Osteoblast (primary cell): Measurements from ENCODE around the gene NXN. TPM values are rescaled to one million over a fixed set of nuclear protein-coding genes. Genes with fewer than 3 reads are reported as not detected.
"Not testable (repeated sequence)": the region's sequence is repeated elsewhere in the genome, so short reads cannot be mapped to it uniquely, and the experiment has no call there.

Experiments used
- DNase-seq: peaks from one replicate; pipeline ENCODE4 v3.0.0; 2011; ENCODE audit warnings: low spot score, mixed read lengths; ENCODE audit not compliant: insufficient read length; ENCODE audit errors: missing footprints
- H2AFZ ChIP-seq: 2 replicates; pipeline ENCODE4 v1.6.0; 2011; ENCODE audit warnings: mild to moderate bottlenecking, low read length
- H3K27ac ChIP-seq: 2 replicates; pipeline ENCODE4 v1.5.1; 2011; ENCODE audit warnings: mild to moderate bottlenecking, low read depth, low read length, moderate library complexity
- H3K27me3 ChIP-seq: 2 replicates; pipeline ENCODE4 v1.6.0; 2012; ENCODE audit warnings: mild to moderate bottlenecking, control low read depth, inconsistent platforms, low read length, moderate library complexity; ENCODE audit not compliant: insufficient read depth
- H3K36me3 ChIP-seq: 2 replicates; pipeline ENCODE4 v1.5.1; 2011; ENCODE audit warnings: mild to moderate bottlenecking, low read length, control low read depth, moderate library complexity; ENCODE audit not compliant: insufficient read depth
- H3K4me1 ChIP-seq: 2 replicates; pipeline ENCODE4 v1.5.1; 2011; ENCODE audit warnings: mild to moderate bottlenecking, low read length, control low read depth, moderate library complexity; ENCODE audit not compliant: insufficient read depth
- H3K4me2 ChIP-seq: 2 replicates; pipeline ENCODE4 v1.6.0; 2011; ENCODE audit warnings: mild to moderate bottlenecking, low read length; ENCODE audit not compliant: insufficient read depth
- H3K4me3 ChIP-seq: fragments of 200-600 bp; sonication (generic); 3 replicates; pipeline ENCODE4 v1.5.1; 2012; ENCODE audit warnings: mild to moderate bottlenecking, low read length, inconsistent platforms; ENCODE audit not compliant: insufficient read depth
- H3K79me2 ChIP-seq: 2 replicates; pipeline ENCODE4 v1.6.0; 2012; ENCODE audit warnings: mild to moderate bottlenecking, low read length, control low read depth, inconsistent platforms; ENCODE audit not compliant: insufficient read depth
- H3K9me3 ChIP-seq: 2 replicates; pipeline ENCODE4 v1.5.1; 2011; ENCODE audit warnings: low read depth, low read length, control low read depth
- H4K20me1 ChIP-seq: 2 replicates; pipeline ENCODE4 v1.6.0; 2012; ENCODE audit warnings: mild to moderate bottlenecking, low read length, control low read depth; ENCODE audit not compliant: insufficient read depth
- total RNA-seq: library from RNA; depleted of rRNA; stranded (reverse); fragments of >200 nt; gene quantifications from 2 replicates; pipeline ENCODE4 v1.2.3, GENCODE V29; 2012
- TF ChIP-seq, protein P1 (sequence below): IDR thresholded peaks from 2 replicates; pipeline ENCODE4 v1.5.1; 2011; ENCODE audit warnings: mild to moderate bottlenecking, low read depth, low read length, moderate library complexity; ENCODE audit errors: extremely low read depth

Gene NXN
- total RNA-seq, 1 donor: 68.8 TPM

DNA sequence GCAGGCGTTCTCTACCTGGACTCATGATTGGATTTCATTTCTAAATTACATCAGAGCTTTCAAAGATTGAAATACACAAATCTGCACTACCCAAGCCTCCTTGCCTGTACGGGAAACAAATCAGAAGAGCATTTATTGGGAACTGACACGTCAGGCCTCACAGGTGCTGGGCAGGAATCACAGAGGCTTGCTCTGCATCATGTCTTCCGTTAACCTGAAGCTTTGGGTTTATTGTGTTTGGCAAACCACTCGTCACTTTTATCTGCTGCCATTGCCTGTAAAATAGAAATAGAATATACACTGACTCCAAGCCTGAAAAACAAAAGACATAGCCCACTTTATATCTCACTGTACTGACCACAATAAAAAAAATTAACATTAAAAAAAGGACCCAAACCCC, 219.6 kb downstream of the NXN start:
- no peaks in the 10 kb centered on the region for H3K4me1 ChIP-seq
- H3K27me3 ChIP-seq: no peaks in the 10 kb centered on the region
- H4K20me1 ChIP-seq: no peaks in the 10 kb centered on the region
- H2AFZ ChIP-seq: no peak overlapping the region
- DNase-seq: no peak
- H3K4me2 ChIP-seq: no peak overlapping the region
- peaks cover 42% of the 10 kb centered on the region for H3K36me3 ChIP-seq
- no peaks in the 10 kb centered on the region for H3K79me2 ChIP-seq
- no peaks in the 10 kb centered on the region for H3K9me3 ChIP-seq
- TF ChIP-seq, protein P1, sequence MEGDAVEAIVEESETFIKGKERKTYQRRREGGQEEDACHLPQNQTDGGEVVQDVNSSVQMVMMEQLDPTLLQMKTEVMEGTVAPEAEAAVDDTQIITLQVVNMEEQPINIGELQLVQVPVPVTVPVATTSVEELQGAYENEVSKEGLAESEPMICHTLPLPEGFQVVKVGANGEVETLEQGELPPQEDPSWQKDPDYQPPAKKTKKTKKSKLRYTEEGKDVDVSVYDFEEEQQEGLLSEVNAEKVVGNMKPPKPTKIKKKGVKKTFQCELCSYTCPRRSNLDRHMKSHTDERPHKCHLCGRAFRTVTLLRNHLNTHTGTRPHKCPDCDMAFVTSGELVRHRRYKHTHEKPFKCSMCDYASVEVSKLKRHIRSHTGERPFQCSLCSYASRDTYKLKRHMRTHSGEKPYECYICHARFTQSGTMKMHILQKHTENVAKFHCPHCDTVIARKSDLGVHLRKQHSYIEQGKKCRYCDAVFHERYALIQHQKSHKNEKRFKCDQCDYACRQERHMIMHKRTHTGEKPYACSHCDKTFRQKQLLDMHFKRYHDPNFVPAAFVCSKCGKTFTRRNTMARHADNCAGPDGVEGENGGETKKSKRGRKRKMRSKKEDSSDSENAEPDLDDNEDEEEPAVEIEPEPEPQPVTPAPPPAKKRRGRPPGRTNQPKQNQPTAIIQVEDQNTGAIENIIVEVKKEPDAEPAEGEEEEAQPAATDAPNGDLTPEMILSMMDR: no peak
- H3K4me3 ChIP-seq: no peak overlapping the region
- no peak overlapping the region for H3K27ac ChIP-seq

GRCh38 chr17:756010-756567, 223.5 kb downstream of the NXN start:
- not testable (repeated sequence) for H3K4me2 ChIP-seq, DNase-seq, H3K4me1 ChIP-seq, H3K27ac ChIP-seq, H4K20me1 ChIP-seq, H3K27me3 ChIP-seq, H3K4me3 ChIP-seq, H2AFZ ChIP-seq, H3K79me2 ChIP-seq, H3K9me3 ChIP-seq
- peaks cover 29% of the 10 kb centered on the region for H3K36me3 ChIP-seq

DNA sequence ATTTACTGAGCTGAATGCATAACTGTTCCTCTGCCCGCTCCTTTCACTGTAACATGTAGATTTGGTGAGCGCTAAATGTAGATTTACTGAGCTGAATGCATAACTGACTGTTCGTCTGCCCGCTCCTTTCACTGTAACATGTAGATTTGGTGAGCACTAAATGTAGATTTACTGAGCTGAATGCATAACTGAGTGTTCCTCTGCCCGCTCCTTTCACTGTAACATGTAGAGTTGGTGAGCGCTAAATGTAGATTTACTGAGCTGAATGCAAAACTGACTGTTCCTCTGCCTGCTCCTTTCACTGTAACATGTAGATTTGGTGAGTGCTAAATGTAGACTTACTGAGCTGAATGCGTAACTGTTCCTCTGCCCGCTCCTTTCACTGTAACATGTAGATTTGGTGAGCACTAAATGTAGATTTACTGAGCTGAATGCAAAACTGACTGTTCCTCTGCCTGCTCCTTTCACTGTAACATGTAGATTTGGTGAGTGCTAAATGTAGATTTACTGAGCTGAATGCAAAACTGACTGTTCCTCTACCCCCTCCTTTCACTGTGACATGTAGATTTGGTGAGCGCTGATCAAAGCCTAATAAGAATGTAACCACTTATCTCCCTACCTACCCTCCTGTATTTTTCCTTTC, 224.1 kb downstream of the NXN start:
- H3K27ac ChIP-seq, H3K4me2 ChIP-seq, H2AFZ ChIP-seq, H3K4me3 ChIP-seq, H3K27me3 ChIP-seq, H3K9me3 ChIP-seq, DNase-seq, H4K20me1 ChIP-seq: not testable (repeated sequence)
- H3K36me3 ChIP-seq: peaks cover 23% of the 10 kb centered on the region
- H3K79me2 ChIP-seq: peaks cover 15% of the 10 kb centered on the region
- peaks cover 12% of the 10 kb centered on the region for H3K4me1 ChIP-seq

DNA sequence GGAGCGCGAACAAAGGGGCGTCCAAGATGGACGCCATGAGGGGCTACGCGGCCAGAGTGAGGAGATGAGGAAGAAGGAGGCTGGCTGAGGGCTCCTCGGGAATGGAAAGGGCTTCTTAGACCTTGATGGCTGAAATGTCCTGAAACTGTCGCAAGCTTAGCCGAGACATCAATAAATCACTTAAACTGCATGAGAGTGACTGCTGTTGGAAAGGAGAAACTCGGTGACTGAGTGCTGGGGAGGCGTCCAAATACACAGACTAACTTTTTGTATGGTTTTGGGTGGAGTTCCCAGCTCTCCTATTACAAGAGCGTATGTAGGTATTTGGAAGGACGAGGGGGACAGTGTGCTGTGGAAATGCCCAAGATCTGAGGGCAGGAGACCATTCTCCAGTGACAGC, 226.2 kb downstream of the NXN start:
- no peak for DNase-seq
- H3K27ac ChIP-seq: no peak overlapping the region
- peaks cover 8% of the 10 kb centered on the region for H4K20me1 ChIP-seq
- peaks cover 12% of the 10 kb centered on the region for H3K4me1 ChIP-seq
- H3K79me2 ChIP-seq: peaks cover 31% of the 10 kb centered on the region
- TF ChIP-seq, protein P1: no peak
- H3K36me3 ChIP-seq: peaks cover 8% of the 10 kb centered on the region
- no peak overlapping the region for H3K4me3 ChIP-seq
- H3K4me2 ChIP-seq: no peak overlapping the region
- no peak overlapping the region for H2AFZ ChIP-seq
- H3K27me3 ChIP-seq: no peaks in the 10 kb centered on the region
- no peaks in the 10 kb centered on the region for H3K9me3 ChIP-seq

DNA sequence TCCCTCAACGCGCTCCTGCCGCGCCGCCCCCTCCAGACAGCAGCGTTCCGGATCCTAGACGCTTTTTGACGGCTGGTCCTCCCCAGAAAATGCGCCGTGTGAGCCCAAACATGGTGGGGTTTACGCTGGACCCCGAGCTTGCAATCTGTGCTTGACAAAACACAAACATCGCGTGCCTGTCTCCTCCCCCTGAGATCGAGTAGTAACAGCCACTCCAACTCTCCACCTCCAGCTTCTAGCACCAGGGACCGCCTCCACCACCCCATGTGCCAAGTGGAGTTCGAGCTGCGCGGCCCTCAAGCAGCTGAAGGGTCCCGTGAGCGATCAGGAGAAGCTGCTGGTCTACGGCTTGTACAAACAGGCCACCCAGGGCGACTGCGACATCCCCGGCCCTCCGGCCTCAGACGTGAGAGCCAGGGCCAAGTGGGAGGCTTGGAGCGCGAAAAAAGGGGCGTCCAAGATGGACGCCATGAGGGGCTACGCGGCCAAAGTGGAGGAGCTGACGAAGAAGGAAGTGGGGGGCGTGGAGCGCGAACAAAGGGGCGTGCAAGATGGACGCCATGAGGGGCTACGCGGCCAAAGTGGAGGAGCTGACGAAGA, 226.9 kb downstream of the NXN start:
- Histone ChIP-seq H3K27ac (no peak overlapping the region), H3K79me2 (peaks cover 38% of the 10 kb centered on the region), H3K27me3 (no peaks in the 10 kb centered on the region), H3K4me2 (peak overlapping the region; percentile 91), H4K20me1 (peaks cover 8% of the 10 kb centered on the region), H3K9me3 (no peaks in the 10 kb centered on the region), H3K36me3 (peaks cover 2% of the 10 kb centered on the region), H3K4me1 (peaks cover 12% of the 10 kb centered on the region), H2AFZ (peak overlapping the region; percentile 84), H3K4me3 (peak overlapping the region; percentile 83)
- DNase-seq: peak; percentile 88
- TF ChIP-seq, protein P1: no peak
